GM12878 (cell line): ENCODE results near the gene NR1I2. TPM values are rescaled to one million over a fixed set of nuclear protein-coding genes. Genes with fewer than 3 reads are reported as not detected.

Experiments
- ATAC-seq: fragments of 200-7000 bp; cut with Tn5 transposase; 3 replicates; pipeline ENCODE4 v1.9.1; 2020; ENCODE audit warnings: mild to moderate bottlenecking, moderate library complexity
- BruUV-seq: library from RNA; stranded (reverse); fragments of 400-500 nt; replicated peaks from 2 replicates; lab custom pipeline; 2021; lab: Mats Ljungman, UMichigan
- CTCF ChIA-PET: fragments of 300-600 bp; sonication (Branson Sonifier 250); formaldehyde crosslinking; extraction: SDS; loops from one replicate; lab custom pipeline; 2021; ENCODE audit warnings: inconsistent platforms; lab: Yijun Ruan, JAX
- POLR2A ChIA-PET: fragments of 350-600 bp; formaldehyde crosslinking; extraction: SDS; loops from one replicate; lab custom pipeline; 2021; ENCODE audit warnings: inconsistent platforms; lab: Charles Lee
- RAD21 ChIA-PET: fragments of 300-600 bp; sonication (Branson Sonifier 250); formaldehyde crosslinking; loops from one replicate; lab custom pipeline; 2023; ENCODE audit warnings: antibody characterized with exemption; ENCODE audit not compliant: unreplicated experiment; lab: Charles Lee
- SMC1A ChIA-PET: fragments of 300-600 bp; sonication (Branson Sonifier 250); formaldehyde crosslinking; loops from one replicate; lab custom pipeline; 2023; ENCODE audit not compliant: unreplicated experiment, uncharacterized antibody; lab: Charles Lee
- DNase-seq: peaks from one replicate; pipeline ENCODE4 v3.0.0-alpha.2; 2011; ENCODE audit warnings: low read depth, low spot score
- FAIRE-seq: peaks from 3 replicates; lab custom pipeline; 2011; peaks lifted over from hg19 to GRCh38; lab: Jason Lieb, UNC
- H2AFZ ChIP-seq: 2 replicates; pipeline ENCODE4 v1.6.0; 2011; ENCODE audit warnings: low read depth, low read length, control low read depth; ENCODE audit not compliant: control insufficient read depth
- H3K27ac ChIP-seq: 2 replicates; pipeline ENCODE4 v1.5.1; 2011; ENCODE audit warnings: control low read depth; ENCODE audit not compliant: control insufficient read depth, insufficient read depth
- H3K27me3 ChIP-seq, 2 experiments: replicated peaks in 1 of 2; 2 replicates each; pipeline versions ENCODE4 v1.6.0 to v1.6.1; 2011; ENCODE audit warnings: low read length in 1 of 2; ENCODE audit not compliant: control insufficient read depth in 2 of 2, insufficient read depth in 2 of 2
- H3K36me3 ChIP-seq, 2 experiments: 2 replicates each; pipeline ENCODE4 v1.5.1; 2011; ENCODE audit warnings: low read length in 1 of 2; ENCODE audit not compliant: control insufficient read depth in 2 of 2, insufficient read depth in 2 of 2
- H3K4me1 ChIP-seq: 2 replicates; pipeline ENCODE4 v1.6.1; 2011; ENCODE audit warnings: mild to moderate bottlenecking, low read length, moderate library complexity, mixed read lengths; ENCODE audit not compliant: control insufficient read depth, insufficient read depth
- H3K4me2 ChIP-seq: 2 replicates; pipeline ENCODE4 v1.6.0; 2011; ENCODE audit warnings: control low read depth; ENCODE audit not compliant: control insufficient read depth, insufficient read depth
- H3K4me3 ChIP-seq: fragments of 200-600 bp; sonication (generic); 2 replicates; pipeline ENCODE4 v1.5.1; 2016
- H3K79me2 ChIP-seq: 2 replicates; pipeline ENCODE4 v1.6.0; 2011; ENCODE audit warnings: low read length; ENCODE audit not compliant: control insufficient read depth, insufficient read depth
- H3K9ac ChIP-seq: 2 replicates; pipeline ENCODE4 v1.8.0; 2011; ENCODE audit warnings: low read length, control low read depth, mixed read lengths; ENCODE audit not compliant: control insufficient read depth, insufficient read depth
- H3K9me3 ChIP-seq: replicated peaks from 3 replicates; pipeline ENCODE4 v1.5.1; 2011; ENCODE audit warnings: mild to moderate bottlenecking, low read length; ENCODE audit not compliant: control insufficient read depth, insufficient read depth
- H4K20me1 ChIP-seq: 2 replicates; pipeline ENCODE4 v1.6.0; 2011; ENCODE audit not compliant: control insufficient read depth, insufficient read depth
- ATF2 ChIP-seq: IDR thresholded peaks from 2 replicates; pipeline ENCODE4 v1.6.1; 2012; ENCODE audit warnings: low read length, inconsistent platforms
- IKZF2 ChIP-seq, 2 experiments: fragments of 450-650 bp; IDR thresholded peaks; 2 replicates each; pipeline ENCODE4 v1.6.1; 2017; ENCODE audit warnings: mild to moderate bottlenecking in 2 of 2, moderate library complexity in 2 of 2
- NR2F1 ChIP-seq: fragments of 450-650 bp; conservative IDR thresholded peaks from 2 replicates; pipeline ENCODE4 v1.6.1; 2017; ENCODE audit warnings: mild to moderate bottlenecking
- STAT3 ChIP-seq: IDR thresholded peaks from 2 replicates; pipeline ENCODE4 v1.6.1; 2011; ENCODE audit warnings: low read depth, low read length, improper control_type of control experiment
- TARDBP ChIP-seq: IDR thresholded peaks from 2 replicates; pipeline ENCODE4 v1.6.1; 2016; ENCODE audit warnings: borderline replicate concordance
- WGBS: methylation state at CpG from one replicate; pipeline ENCODE4 v1.1.6; 2016; ENCODE audit warnings: low lambda C conversion rate; ENCODE audit not compliant: insufficient replicate concordance, insufficient coverage; ENCODE audit errors: missing lambda C conversion rate; 5-methylcytosine and 5-hydroxymethylcytosine counted together
- in situ Hi-C: fragments of 300-500 bp; cut with MboI; formaldehyde crosslinking; loops from 9 replicates; pipeline ENCODE4 v1.14.3; 2018; ENCODE audit warnings: mixed read lengths
- intact Hi-C: fragments of 100-400 bp; cut with micrococcal nuclease; formaldehyde crosslinking; loops from one replicate; pipeline ENCODE4 v1.14.2; 2022; ENCODE audit not compliant: unreplicated experiment
- polyA plus RNA-seq, 11 experiments: library from polyadenylated mRNA; depleted of rRNA in 4 of 11; unstranded in 6 of 11; stranded (reverse) in 5 of 11; fragments of >200 nt; fragmentation: Nextera tagmentation in 4 of 11; fragmentation: Illumina TruSeq in 1 of 11; extraction: Ambion mirVana in 4 of 11; extraction: Trizol in 1 of 11; gene quantifications; 1 replicate in 1 of 11; 2 replicates in 10 of 11; pipeline versions ENCODE4 v1.2.1 to v1.2.3, GENCODE V29; 2011 to 2016; ENCODE audit warnings: inconsistent platforms in 2 of 11, missing spikeins in 2 of 11, low read depth in 1 of 11
- total RNA-seq, 4 experiments: library from RNA; depleted of rRNA in 3 of 4; stranded (reverse); fragments of >200 nt in 3 of 4; fragmentation: Illumina TruSeq in 1 of 4; extraction: Trizol in 1 of 4; gene quantifications; 2 replicates each; pipeline versions ENCODE4 v1.2.1 to v1.2.3, GENCODE V29; 2013 to 2021

Gene NR1I2
- total and polyA plus RNA-seq, 10 of the 15 experiments (the other 5 are each of a cell fraction or from before 2014, with no cell fraction given): 0.03 to 1.0 (median 0.39) TPM

GRCh38 chr3:119841808-119842471 lies 60.0 kb downstream of the NR1I2 start:
- Histone ChIP-seq H3K4me3 (no peak overlapping the region), H3K4me2 (no peak overlapping the region), H3K27ac (no peak overlapping the region), H3K36me3 (no peaks in the 10 kb centered on the region; a peak in 1 of 4 replicates), H3K79me2 (no peaks in the 10 kb centered on the region), H3K4me1 (no peaks in the 10 kb centered on the region), H4K20me1 (no peaks in the 10 kb centered on the region), H2AFZ (no peak overlapping the region), H3K27me3 (no peaks in the 10 kb centered on the region), H3K9me3 (no peaks in the 10 kb centered on the region), H3K9ac (no peak overlapping the region)
- WGBS: 98% methylated on average over 2 of the region's 2 CpGs
- DNase-seq (no peak), FAIRE-seq (no peak), ATAC-seq (no peak)
- intact Hi-C loops (no loop called here), in situ Hi-C loops (no loop called here)
- no TSS peak for BruUV-seq
- CTCF ChIA-PET: interaction anchor here (0.9 to 1.2 kb wide), 2 partner anchors 22 to 575 kb away, joined by 3 to 4 read pairs; no protein-coding TSS in a partner anchor
- TF ChIP-seq NR2F1: no peak
- no peak for TF ChIP-seq IKZF2 (IDR thresholded peaks at IDR 0.05)
- TF ChIP-seq TARDBP: no peak
- no peak for TF ChIP-seq STAT3
- no peak for TF ChIP-seq ATF2
- RAD21 ChIA-PET: interaction anchor here (1.4 kb wide), 1 partner anchor 11 kb away, joined by 4 read pairs; no protein-coding TSS in a partner anchor
- SMC1A ChIA-PET: interaction anchor here (1.3 to 1.6 kb wide), 3 partner anchors 11 to 83 kb away, joined by 3 to 6 read pairs (median 4); no protein-coding TSS in a partner anchor
- POLR2A ChIA-PET: no interaction called here
